Spleen (tissue), 7 donors: Measurements from ENCODE around the gene RPL21.

Source experiments
- POLR2A ChIP-seq, 3 donors: fragments of 450-650 bp; IDR thresholded peaks; one replicate each; pipeline ENCODE4 v1.5.1; 2017; ENCODE audit warnings: antibody characterized with exemption in 3 of 3, mild to moderate bottlenecking in 1 of 3
- POLR2AphosphoS5 ChIP-seq, 3 donors: sonication (generic); formaldehyde crosslinking; IDR thresholded peaks; one replicate each; pipeline ENCODE4 v1.5.1; 2017; ENCODE audit warnings: antibody characterized with exemption in 3 of 3
- TF ChIP-seq, protein P1 (sequence below), 11 experiments: fragments of 200-600 bp in 7 of 11; fragments of 450-650 bp in 4 of 11; sonication (generic) in 4 of 11; IDR thresholded peaks in 8 of 11; conservative IDR thresholded peaks in 3 of 11; 1 replicate in 7 of 11; 2 replicates in 4 of 11; pipeline versions ENCODE4 v1.4.0 to v1.8.0; 2016 to 2021; ENCODE audit warnings: antibody characterized with exemption in 11 of 11, inconsistent platforms in 4 of 11, mild to moderate bottlenecking in 1 of 11
- donor health status: DM: no; HTN: no; CAD: no; lungs with moderate emphysema.
- donor health status: DM: no; HTN: no; CAD: no.
- donor health status: DM: no; HTN: no; CAD: no.

DNA sequence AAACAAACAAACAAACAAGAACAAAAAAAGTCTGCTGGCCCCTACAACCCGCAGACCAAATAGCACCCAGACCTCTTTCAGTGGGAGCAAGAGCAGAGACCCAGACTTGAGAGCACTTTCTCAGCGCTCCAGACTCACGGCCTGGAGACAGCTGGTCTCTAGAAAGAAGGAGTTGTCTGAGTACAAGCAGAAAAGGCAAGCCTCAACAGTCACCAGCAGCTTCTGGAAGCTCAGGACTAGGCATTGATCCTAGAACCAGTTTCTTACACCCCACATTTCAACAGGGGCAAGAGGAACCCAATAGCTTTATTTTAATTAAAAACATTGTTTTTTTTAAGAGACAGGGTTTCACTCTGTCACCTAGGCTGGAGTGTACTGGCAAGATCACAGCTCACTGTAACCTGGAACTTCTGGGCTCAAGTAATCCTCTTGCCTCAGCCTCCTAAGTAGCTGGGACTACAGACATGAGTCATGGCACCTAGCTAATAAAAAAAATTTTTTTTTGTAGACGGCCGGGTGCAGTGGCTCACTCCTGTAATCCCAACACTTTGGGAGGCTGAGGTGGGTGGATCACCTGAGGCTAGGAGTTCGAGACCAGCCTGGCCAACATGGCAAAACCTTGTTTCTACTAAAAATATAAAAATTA lies 49.7 kb downstream of the RPL21 start:
- TF ChIP-seq, protein P1, sequence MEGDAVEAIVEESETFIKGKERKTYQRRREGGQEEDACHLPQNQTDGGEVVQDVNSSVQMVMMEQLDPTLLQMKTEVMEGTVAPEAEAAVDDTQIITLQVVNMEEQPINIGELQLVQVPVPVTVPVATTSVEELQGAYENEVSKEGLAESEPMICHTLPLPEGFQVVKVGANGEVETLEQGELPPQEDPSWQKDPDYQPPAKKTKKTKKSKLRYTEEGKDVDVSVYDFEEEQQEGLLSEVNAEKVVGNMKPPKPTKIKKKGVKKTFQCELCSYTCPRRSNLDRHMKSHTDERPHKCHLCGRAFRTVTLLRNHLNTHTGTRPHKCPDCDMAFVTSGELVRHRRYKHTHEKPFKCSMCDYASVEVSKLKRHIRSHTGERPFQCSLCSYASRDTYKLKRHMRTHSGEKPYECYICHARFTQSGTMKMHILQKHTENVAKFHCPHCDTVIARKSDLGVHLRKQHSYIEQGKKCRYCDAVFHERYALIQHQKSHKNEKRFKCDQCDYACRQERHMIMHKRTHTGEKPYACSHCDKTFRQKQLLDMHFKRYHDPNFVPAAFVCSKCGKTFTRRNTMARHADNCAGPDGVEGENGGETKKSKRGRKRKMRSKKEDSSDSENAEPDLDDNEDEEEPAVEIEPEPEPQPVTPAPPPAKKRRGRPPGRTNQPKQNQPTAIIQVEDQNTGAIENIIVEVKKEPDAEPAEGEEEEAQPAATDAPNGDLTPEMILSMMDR (IDR thresholded peaks at IDR 0.05 in 8 of 11, conservative IDR thresholded peaks at IDR 0.05 in 3 of 11) = no peak
- TF ChIP-seq POLR2A (IDR thresholded peaks at IDR 0.05) (no peak), POLR2AphosphoS5 (IDR thresholded peaks at IDR 0.05) (no peak)
